Measurements from ENCODE around the gene SLC37A2. TPM values are rescaled to one million over a fixed set of nuclear protein-coding genes. Genes with fewer than 3 reads are reported as not detected.

The SLC37A2 gene
- total and polyA plus RNA-seq, 2 of the 4 experiments (the other 2 are of a cell fraction) = 0.72 to 1.1 TPM

- Histone ChIP-seq H3K14ac (replicated peaks; ENCODE audit: low read depth, low read length) (no peak overlapping the region), H3K36me3 (ENCODE audit: control insufficient read depth, insufficient read depth, low read length) (no peaks in the 10 kb centered on the region), H3K18ac (ENCODE audit: low read depth, low read length) (no peak overlapping the region), H3K9ac (ENCODE audit: low read depth, low read length) (no peak overlapping the region), H3K56ac (ENCODE audit: extremely low read depth, insufficient read depth, low read length) (no peak overlapping the region), H4K8ac (ENCODE audit: low read depth in 2 of 2, low read length in 2 of 2) (no peak overlapping the region), H2BK5ac (ENCODE audit: low read depth, low read length, poor library complexity, severe bottlenecking) (no peak overlapping the region), H4K5ac (ENCODE audit: low read depth, low read length) (no peak overlapping the region), H3K4ac (ENCODE audit: low read depth, low read length) (no peak overlapping the region), H4K91ac (ENCODE audit: insufficient read depth, low read depth, low read length) (no peak overlapping the region), H3K79me1 (ENCODE audit: low read depth in 1 of 2, low read length in 2 of 2) (no peaks in the 10 kb centered on the region), H2AFZ (replicated peaks; ENCODE audit: low read length, poor library complexity) (no peak overlapping the region), H2BK120ac (ENCODE audit: low read depth, low read length) (no peak overlapping the region), H3K4me2 (ENCODE audit: low read depth, low read length) (no peak overlapping the region), H3K27ac (ENCODE audit: insufficient read depth, low read length) (no peak overlapping the region), H3K9me1 (ENCODE audit: insufficient read depth, low read length) (peaks cover 20% of the 10 kb centered on the region), H2AK5ac (ENCODE audit: low read depth, low read length) (0 out of 2 replicates have a peak overlapping the region, but pooled peaks have one; percentile 56), H3K9me3 (ENCODE audit: control insufficient read depth, insufficient read depth, low read length) (no peaks in the 10 kb centered on the region), H3K4me3 (ENCODE audit: insufficient read depth, low read depth, low read length) (no peak overlapping the region), H3K4me1 (ENCODE audit: control insufficient read depth, insufficient read depth, low read length) (peaks cover 15% of the 10 kb centered on the region), H2BK15ac (ENCODE audit: low read depth, low read length) (no peak overlapping the region), H2AK9ac (replicated peaks; ENCODE audit: low read depth, low read length, poor library complexity) (no peak overlapping the region), H3K27me3 (ENCODE audit: control insufficient read depth, insufficient read depth, low read length) (no peaks in the 10 kb centered on the region; the same call in 1 of the 2 replicates), H2BK20ac (ENCODE audit: low read depth, low read length) (no peak overlapping the region), H3K23ac (ENCODE audit: low read depth, low read length) (no peak overlapping the region), H4K20me1 (ENCODE audit: insufficient read depth, low read length) (no peaks in the 10 kb centered on the region)
- dilution Hi-C loops (cut with HindIII; ENCODE audit: low sequenced_read_pairs, unreplicated experiment) (no loop called here), intact Hi-C loops (cut with micrococcal nuclease) (no loop called here), in situ Hi-C loops (cut with MboI; ENCODE audit: low sequenced_read_pairs) (no loop called here)
- WGBS, 2 experiments (ENCODE audit: extremely low coverage in 2 of 2, insufficient read length in 1 of 2) = 79% methylated on average over 2 of the region's 6 CpGs; no CpG with 5 or more reads in 1 of the 2 experiments
- DNase-seq (no peak), ATAC-seq (ENCODE audit: low read depth) (no peak)
- no peak for TF ChIP-seq CTCF (conservative IDR thresholded peaks at IDR 0.05; ENCODE audit: low read depth, low read length)
- TF ChIP-seq BHLHE40 (IDR thresholded peaks at IDR 0.05; ENCODE audit: low read depth, low read length) = no peak
- no peak for TF ChIP-seq RAD21 (IDR thresholded peaks at IDR 0.05; ENCODE audit: low read length)
- no peak for TF ChIP-seq MAZ (IDR thresholded peaks at IDR 0.05; ENCODE audit: borderline replicate concordance, low read depth, low read length)
- no peak for TF ChIP-seq CEBPB (IDR thresholded peaks at IDR 0.05; ENCODE audit: low read depth, low read length)
- TF ChIP-seq FOS (IDR thresholded peaks at IDR 0.05; ENCODE audit: low read depth, low read length) = no peak
- no peak for TF ChIP-seq RFX5 (IDR thresholded peaks at IDR 0.05; ENCODE audit: low read depth, low read length)
- TF ChIP-seq, protein P1, sequence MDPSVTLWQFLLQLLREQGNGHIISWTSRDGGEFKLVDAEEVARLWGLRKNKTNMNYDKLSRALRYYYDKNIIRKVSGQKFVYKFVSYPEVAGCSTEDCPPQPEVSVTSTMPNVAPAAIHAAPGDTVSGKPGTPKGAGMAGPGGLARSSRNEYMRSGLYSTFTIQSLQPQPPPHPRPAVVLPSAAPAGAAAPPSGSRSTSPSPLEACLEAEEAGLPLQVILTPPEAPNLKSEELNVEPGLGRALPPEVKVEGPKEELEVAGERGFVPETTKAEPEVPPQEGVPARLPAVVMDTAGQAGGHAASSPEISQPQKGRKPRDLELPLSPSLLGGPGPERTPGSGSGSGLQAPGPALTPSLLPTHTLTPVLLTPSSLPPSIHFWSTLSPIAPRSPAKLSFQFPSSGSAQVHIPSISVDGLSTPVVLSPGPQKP (IDR thresholded peaks at IDR 0.05; ENCODE audit: borderline replicate concordance, low read depth, low read length) = no peak
- no peak for TF ChIP-seq CHD1 (IDR thresholded peaks at IDR 0.05; ENCODE audit: low read depth, low read length)
- TF ChIP-seq POLR2A (IDR thresholded peaks at IDR 0.05; ENCODE audit: low read depth, low read length) = no peak
- TF ChIP-seq MAFK (IDR thresholded peaks at IDR 0.05; ENCODE audit: low read depth, low read length) = no peak
- TF ChIP-seq SMC3 (IDR thresholded peaks at IDR 0.05; ENCODE audit: low read depth, low read length) = no peak
- TF ChIP-seq MXI1 (IDR thresholded peaks at IDR 0.05; ENCODE audit: borderline replicate concordance, low read depth, low read length) = no peak
- TF ChIP-seq USF2 (IDR thresholded peaks at IDR 0.05; ENCODE audit: low read depth, low read length) = no peak
- no peak for TF ChIP-seq RCOR1 (IDR thresholded peaks at IDR 0.05; ENCODE audit: insufficient replicate concordance, low read length)
- no TSS peak for BruUV-seq (replicated peaks)
- CTCF ChIA-PET = interaction anchor here (0.7 kb wide), 1 partner anchor 40 kb away, joined by 3 read pairs; no protein-coding TSS in a partner anchor
- POLR2A ChIA-PET (ENCODE audit: unreplicated experiment) = no interaction called here
Observed at GRCh38 chr11:125071846-125072217, 8.7 kb downstream of the SLC37A2 start.

All from IMR-90 (cell line).